ENCODE data around the gene MMP24OS.

- TF ChIP-seq POLR2A (IDR thresholded peaks at IDR 0.05) (no peak), CTCF (IDR thresholded peaks at IDR 0.05) (no peak)
Observed at GRCh38 chr20:35246723-35247122, 31.2 kb downstream of the MMP24OS start.
